Measurements from ENCODE around the gene NDOR1. TPM values are rescaled to one million over a fixed set of nuclear protein-coding genes. Genes with fewer than 3 reads are reported as not detected.

Gene NDOR1
- total RNA-seq: 10 to 100 TPM; 45.2 to 53.7 (median 50.5) TPM

GRCh38 chr9:137205126-137206069 lies at the start of gene NDOR1, which contains the start of gene TMEM203:
Gene NDOR1, plus strand, starts transcription at chr9:137205700. Its CDS starts 78 bp downstream, at chr9:137205778.
Gene TMEM203, minus strand, starts transcription at chr9:137205648. Its CDS starts 234 bp downstream, at chr9:137205414.
- H3K27me3 Mint-ChIP-seq (ENCODE audit: low read depth): no peaks in the 10 kb centered on the region
- peak within 1 kb of the TSS; percentile 95 for H3K4me3 Mint-ChIP-seq
- DNase-seq (peak; percentile 91), ATAC-seq (peak; percentile 63 to 64)
- H3K9me3 Mint-ChIP-seq: no peaks in the 10 kb centered on the region
- peaks cover 12% of the 10 kb centered on the region for H3K36me3 Mint-ChIP-seq (ENCODE audit: insufficient read depth)
- H3K4me1 Mint-ChIP-seq (ENCODE audit: low read depth): peaks cover 36% of the 10 kb centered on the region

GRCh38 chr9:137156567-137157375 lies 48.7 kb upstream of the NDOR1 start:
- Mint-ChIP-seq H3K36me3 (ENCODE audit: insufficient read depth) (no peaks in the 10 kb centered on the region), H3K9me3 (no peaks in the 10 kb centered on the region), H3K27me3 (ENCODE audit: low read depth) (peaks cover 47% of the 10 kb centered on the region), H3K4me3 (peak overlapping the region; percentile 55), H3K4me1 (ENCODE audit: low read depth) (peaks cover 19% of the 10 kb centered on the region)
- peak; percentile 62 for DNase-seq
- ATAC-seq: peak; percentile 69 to 76

- DNase-seq: no peak
- Mint-ChIP-seq H3K9me3 (no peaks in the 10 kb centered on the region), H3K27me3 (ENCODE audit: low read depth) (peaks cover 51% of the 10 kb centered on the region), H3K4me1 (ENCODE audit: low read depth) (peaks cover 19% of the 10 kb centered on the region), H3K4me3 (no peak overlapping the region), H3K36me3 (ENCODE audit: insufficient read depth) (no peaks in the 10 kb centered on the region)
- no peak for ATAC-seq
Measured at GRCh38 chr9:137157618-137158415, 47.7 kb upstream of the NDOR1 start.

GRCh38 chr9:137158625-137159024 lies 46.9 kb upstream of the NDOR1 start:
- Mint-ChIP-seq H3K4me3 (no peak overlapping the region), H3K9me3 (no peaks in the 10 kb centered on the region), H3K36me3 (ENCODE audit: insufficient read depth) (no peaks in the 10 kb centered on the region), H3K27me3 (ENCODE audit: low read depth) (peaks cover 54% of the 10 kb centered on the region), H3K4me1 (ENCODE audit: low read depth) (peaks cover 19% of the 10 kb centered on the region)
- ATAC-seq (no peak), DNase-seq (no peak)

GRCh38 chr9:137159105-137160053 lies 46.1 kb upstream of the NDOR1 start:
- DNase-seq (no peak), ATAC-seq (no peak)
- H3K4me1 Mint-ChIP-seq (ENCODE audit: low read depth): peaks cover 19% of the 10 kb centered on the region
- no peaks in the 10 kb centered on the region for H3K9me3 Mint-ChIP-seq
- H3K27me3 Mint-ChIP-seq (ENCODE audit: low read depth): peaks cover 58% of the 10 kb centered on the region
- no peak overlapping the region for H3K4me3 Mint-ChIP-seq
- H3K36me3 Mint-ChIP-seq (ENCODE audit: insufficient read depth): no peaks in the 10 kb centered on the region

- Mint-ChIP-seq H3K4me1 (ENCODE audit: low read depth) (peaks cover 19% of the 10 kb centered on the region), H3K9me3 (no peaks in the 10 kb centered on the region), H3K27me3 (ENCODE audit: low read depth) (peaks cover 58% of the 10 kb centered on the region), H3K36me3 (ENCODE audit: insufficient read depth) (no peaks in the 10 kb centered on the region), H3K4me3 (no peak overlapping the region)
- ATAC-seq: no peak
- DNase-seq: no peak
Measured at GRCh38 chr9:137160054-137160425, 45.5 kb upstream of the NDOR1 start.

GRCh38 chr9:137160716-137161557 lies 44.6 kb upstream of the NDOR1 start:
- ATAC-seq: no peak
- peaks cover 19% of the 10 kb centered on the region for H3K4me1 Mint-ChIP-seq (ENCODE audit: low read depth)
- no peak overlapping the region for H3K4me3 Mint-ChIP-seq
- H3K36me3 Mint-ChIP-seq (ENCODE audit: insufficient read depth): no peaks in the 10 kb centered on the region
- no peak for DNase-seq
- H3K9me3 Mint-ChIP-seq: no peaks in the 10 kb centered on the region
- H3K27me3 Mint-ChIP-seq (ENCODE audit: low read depth): peaks cover 62% of the 10 kb centered on the region

GRCh38 chr9:137161558-137162486 lies 43.7 kb upstream of the NDOR1 start:
- no peak for ATAC-seq
- H3K9me3 Mint-ChIP-seq: no peaks in the 10 kb centered on the region

GRCh38 chr9:137162505-137163364 lies 42.8 kb upstream of the NDOR1 start:
- DNase-seq: no peak
- peaks cover 14% of the 10 kb centered on the region for H3K4me1 Mint-ChIP-seq (ENCODE audit: low read depth)
- no peaks in the 10 kb centered on the region for H3K9me3 Mint-ChIP-seq
- peaks cover 61% of the 10 kb centered on the region for H3K27me3 Mint-ChIP-seq (ENCODE audit: low read depth)
- H3K4me3 Mint-ChIP-seq: no peak overlapping the region
- no peaks in the 10 kb centered on the region for H3K36me3 Mint-ChIP-seq (ENCODE audit: insufficient read depth)
- peak in 1 of 2 donors; percentile 46 for ATAC-seq

More at GRCh38 chr9:137161558-137162486, 43.7 kb upstream of the NDOR1 start:
- no peak for DNase-seq
- Mint-ChIP-seq H3K36me3 (ENCODE audit: insufficient read depth) (no peaks in the 10 kb centered on the region), H3K27me3 (ENCODE audit: low read depth) (peaks cover 65% of the 10 kb centered on the region), H3K4me1 (ENCODE audit: low read depth) (peaks cover 19% of the 10 kb centered on the region), H3K4me3 (no peak overlapping the region)

GRCh38 chr9:137163365-137163715 lies 42.2 kb upstream of the NDOR1 start:
- H3K27me3 Mint-ChIP-seq (ENCODE audit: low read depth): peaks cover 55% of the 10 kb centered on the region
- ATAC-seq: no peak
- DNase-seq: no peak
- no peak overlapping the region for H3K4me3 Mint-ChIP-seq
- H3K36me3 Mint-ChIP-seq (ENCODE audit: insufficient read depth): no peaks in the 10 kb centered on the region
- peaks cover 10% of the 10 kb centered on the region for H3K4me1 Mint-ChIP-seq (ENCODE audit: low read depth)
- H3K9me3 Mint-ChIP-seq: no peaks in the 10 kb centered on the region

- peaks cover 54% of the 10 kb centered on the region for H3K27me3 Mint-ChIP-seq (ENCODE audit: low read depth)
- no peak overlapping the region for H3K4me3 Mint-ChIP-seq
- H3K36me3 Mint-ChIP-seq (ENCODE audit: insufficient read depth): no peaks in the 10 kb centered on the region
- no peaks in the 10 kb centered on the region for H3K9me3 Mint-ChIP-seq
- peaks cover 8% of the 10 kb centered on the region for H3K4me1 Mint-ChIP-seq (ENCODE audit: low read depth)
- no peak for ATAC-seq
- DNase-seq: no peak
Measured at GRCh38 chr9:137163805-137164204, 41.7 kb upstream of the NDOR1 start.
